ENCODE data around the gene TNNT2.

TNNT2 gene

GRCh38 chr1:201369209-201369608 is 8.3 kb downstream of the TNNT2 start:
- no peaks in the 10 kb centered on the region for H3K27me3 ChIP-seq (ENCODE audit: control insufficient read depth, insufficient read depth, low read length)
- H3K4me1 ChIP-seq = no peaks in the 10 kb centered on the region
- no peaks in the 10 kb centered on the region for H3K36me3 ChIP-seq (ENCODE audit: control insufficient read depth, insufficient read depth, low read length)
- H3K9me3 ChIP-seq (ENCODE audit: control insufficient read depth, low read length) = no peaks in the 10 kb centered on the region
- H2AFZ ChIP-seq = no peak overlapping the region
- no peak overlapping the region for H3K27ac ChIP-seq
- no peak overlapping the region for H3K4me3 ChIP-seq (ENCODE audit: low read depth, low read length)
- H3K9ac ChIP-seq = no peak overlapping the region
- H3K79me2 ChIP-seq = no peaks in the 10 kb centered on the region
- no peak overlapping the region for H3K4me2 ChIP-seq (ENCODE audit: low read length)
- TF ChIP-seq CTCF (IDR thresholded peaks at IDR 0.05) = no peak

- no peak for TF ChIP-seq CTCF (IDR thresholded peaks at IDR 0.05)
- no peak overlapping the region for H2AFZ ChIP-seq
- H3K27me3 ChIP-seq (ENCODE audit: control insufficient read depth, insufficient read depth, low read length) = no peaks in the 10 kb centered on the region
- no peaks in the 10 kb centered on the region for H3K9me3 ChIP-seq (ENCODE audit: control insufficient read depth, low read length)
- no peaks in the 10 kb centered on the region for H3K36me3 ChIP-seq (ENCODE audit: control insufficient read depth, insufficient read depth, low read length)
- no peaks in the 10 kb centered on the region for H3K79me2 ChIP-seq
- no peak overlapping the region for H3K9ac ChIP-seq
- H3K4me1 ChIP-seq = no peaks in the 10 kb centered on the region
- no peak overlapping the region for H3K4me2 ChIP-seq (ENCODE audit: low read length)
- H3K4me3 ChIP-seq (ENCODE audit: low read depth, low read length) = no peak overlapping the region
- H3K27ac ChIP-seq = no peak overlapping the region
These were observed 10.8 kb downstream of the TNNT2 start for GRCh38 chr1:201366696-201367095.

DNA sequence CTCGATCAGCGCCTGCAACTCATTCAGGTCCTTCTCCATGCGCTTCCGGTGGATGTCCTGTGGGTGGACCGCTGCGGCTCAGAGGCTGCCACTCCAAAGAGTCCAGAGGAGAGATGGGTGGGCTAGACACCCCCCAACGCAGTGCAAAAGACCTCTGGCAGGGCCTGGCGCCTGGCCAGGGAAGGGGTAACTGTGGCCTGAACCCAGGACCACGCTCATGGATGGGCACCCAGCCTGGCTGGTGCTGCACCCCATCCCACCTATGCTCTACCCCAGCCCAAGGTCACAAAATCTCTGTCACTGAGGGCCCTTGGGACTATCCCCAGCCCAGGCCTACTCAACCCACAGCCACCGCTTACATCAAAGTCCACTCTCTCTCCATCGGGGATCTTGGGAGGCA is 12.2 kb downstream of the TNNT2 start:
- Histone ChIP-seq H3K9me3 (ENCODE audit: control insufficient read depth, low read length) (no peaks in the 10 kb centered on the region), H3K9ac (no peak overlapping the region), H3K4me1 (no peaks in the 10 kb centered on the region), H3K27me3 (ENCODE audit: control insufficient read depth, insufficient read depth, low read length) (no peaks in the 10 kb centered on the region), H3K36me3 (ENCODE audit: control insufficient read depth, insufficient read depth, low read length) (no peaks in the 10 kb centered on the region), H3K79me2 (no peaks in the 10 kb centered on the region), H3K27ac (no peak overlapping the region), H2AFZ (no peak overlapping the region), H3K4me3 (ENCODE audit: low read depth, low read length) (no peak overlapping the region), H3K4me2 (ENCODE audit: low read length) (no peak overlapping the region)
- no peak for TF ChIP-seq CTCF (IDR thresholded peaks at IDR 0.05)

DNA sequence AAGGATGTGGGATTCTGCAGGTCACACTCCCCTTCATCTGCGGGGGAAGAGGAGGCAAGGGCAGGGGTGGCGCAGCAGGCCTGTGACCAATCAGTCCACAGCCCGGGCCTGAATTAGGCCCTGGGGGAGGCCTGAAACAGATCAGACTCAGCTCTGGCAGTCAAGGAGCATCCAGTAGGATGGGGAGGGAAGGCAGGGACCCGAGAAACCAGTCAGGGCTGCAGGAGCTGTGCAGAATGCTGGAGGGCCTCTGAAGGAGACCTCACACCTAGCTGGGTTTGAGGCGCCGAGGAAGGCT is 12.7 kb downstream of the TNNT2 start:
- TF ChIP-seq CTCF (IDR thresholded peaks at IDR 0.05) = no peak
- H3K9me3 ChIP-seq (ENCODE audit: control insufficient read depth, low read length) = no peaks in the 10 kb centered on the region
- no peak overlapping the region for H3K4me3 ChIP-seq (ENCODE audit: low read depth, low read length)
- no peak overlapping the region for H3K27ac ChIP-seq
- no peaks in the 10 kb centered on the region for H3K36me3 ChIP-seq (ENCODE audit: control insufficient read depth, insufficient read depth, low read length)
- no peaks in the 10 kb centered on the region for H3K79me2 ChIP-seq
- H3K27me3 ChIP-seq (ENCODE audit: control insufficient read depth, insufficient read depth, low read length) = no peaks in the 10 kb centered on the region
- no peak overlapping the region for H3K9ac ChIP-seq
- no peak overlapping the region for H2AFZ ChIP-seq
- H3K4me2 ChIP-seq (ENCODE audit: low read length) = no peak overlapping the region
- no peaks in the 10 kb centered on the region for H3K4me1 ChIP-seq

DNA sequence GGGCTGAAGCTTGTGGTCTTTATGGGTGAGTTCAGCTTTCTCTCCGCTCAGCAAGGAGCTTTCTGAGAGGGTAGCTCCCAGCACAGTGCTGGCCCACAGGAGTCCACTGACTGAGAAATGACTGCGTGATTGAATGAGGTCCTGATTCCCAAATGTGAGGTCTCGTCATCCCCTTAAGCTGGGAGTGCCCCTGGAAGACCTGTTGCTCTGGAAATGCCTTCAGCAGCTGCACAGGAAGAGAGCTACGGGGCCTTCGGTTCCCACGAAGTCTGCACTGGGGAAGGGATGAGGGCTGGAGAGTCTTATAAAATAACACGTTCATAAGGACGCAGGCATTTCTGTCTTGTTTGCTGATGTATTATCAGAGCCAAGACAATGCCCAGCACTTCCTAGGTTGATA is 14.0 kb downstream of the TNNT2 start:
- H3K36me3 ChIP-seq (ENCODE audit: control insufficient read depth, insufficient read depth, low read length) = no peaks in the 10 kb centered on the region
- no peaks in the 10 kb centered on the region for H3K79me2 ChIP-seq
- TF ChIP-seq CTCF (IDR thresholded peaks at IDR 0.05) = no peak
- no peak overlapping the region for H3K27ac ChIP-seq
- H3K4me2 ChIP-seq (ENCODE audit: low read length) = no peak overlapping the region
- H3K4me1 ChIP-seq = no peaks in the 10 kb centered on the region
- H3K4me3 ChIP-seq (ENCODE audit: low read depth, low read length) = no peak overlapping the region
- H2AFZ ChIP-seq = no peak overlapping the region
- no peak overlapping the region for H3K9ac ChIP-seq
- H3K9me3 ChIP-seq (ENCODE audit: control insufficient read depth, low read length) = no peaks in the 10 kb centered on the region
- H3K27me3 ChIP-seq (ENCODE audit: control insufficient read depth, insufficient read depth, low read length) = no peaks in the 10 kb centered on the region

Measured in parathyroid adenoma (tissue), 2 donors.